ENCODE results near the gene ZNF200. TPM values are rescaled to one million over a fixed set of nuclear protein-coding genes. Genes with fewer than 3 reads are reported as not detected.

ZNF200 gene
- total RNA-seq, 1 experiment from 2014 or later: 13.2 TPM

DNA sequence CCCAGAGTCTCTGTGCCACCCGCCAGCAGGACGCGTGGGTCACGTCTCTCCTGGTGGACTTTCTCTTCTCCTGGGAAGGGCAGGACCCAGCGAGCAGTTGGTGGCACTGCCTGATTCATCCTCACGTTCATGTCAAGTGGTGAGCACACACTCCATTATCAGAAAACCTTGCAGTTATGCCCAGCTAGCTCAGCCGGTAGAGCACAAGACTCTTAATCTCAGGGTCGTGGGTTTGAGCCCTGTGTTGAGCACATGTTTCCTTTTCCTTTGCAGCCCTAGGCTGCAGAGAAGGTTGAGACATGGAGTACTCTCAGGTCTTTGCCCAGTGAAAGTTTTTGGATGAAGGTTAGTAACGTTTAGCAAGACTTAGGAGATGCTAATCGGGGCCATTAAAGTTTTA lies 39.0 kb downstream of the ZNF200 start:
- Histone ChIP-seq H3K27ac (no peak overlapping the region), H3K9me2 (ENCODE audit: insufficient read depth) (no peaks in the 10 kb centered on the region), H3K4me2 (no peak overlapping the region), H3K79me2 (ENCODE audit: low read depth) (no peaks in the 10 kb centered on the region), H3K9me3 (ENCODE audit: insufficient read depth, low read depth) (no peaks in the 10 kb centered on the region), H2AFZ (no peak overlapping the region), H3K27me3 (ENCODE audit: insufficient read depth, low read depth) (no peaks in the 10 kb centered on the region; the same call in 1 of the 2 replicates), H3F3A (ENCODE audit: insufficient read depth, low read depth) (0 out of 2 replicates have a peak, but pooled peaks cover 3% of the 10 kb centered on the region), H3K36me3 (ENCODE audit: low read depth) (no peaks in the 10 kb centered on the region), H4K20me1 (ENCODE audit: insufficient read depth) (no peaks in the 10 kb centered on the region), H3K4me1 (replicated peaks; ENCODE audit: insufficient read depth) (no peaks in the 10 kb centered on the region), H3K4me3 (no peak overlapping the region)
- TF ChIP-seq, protein P1, sequence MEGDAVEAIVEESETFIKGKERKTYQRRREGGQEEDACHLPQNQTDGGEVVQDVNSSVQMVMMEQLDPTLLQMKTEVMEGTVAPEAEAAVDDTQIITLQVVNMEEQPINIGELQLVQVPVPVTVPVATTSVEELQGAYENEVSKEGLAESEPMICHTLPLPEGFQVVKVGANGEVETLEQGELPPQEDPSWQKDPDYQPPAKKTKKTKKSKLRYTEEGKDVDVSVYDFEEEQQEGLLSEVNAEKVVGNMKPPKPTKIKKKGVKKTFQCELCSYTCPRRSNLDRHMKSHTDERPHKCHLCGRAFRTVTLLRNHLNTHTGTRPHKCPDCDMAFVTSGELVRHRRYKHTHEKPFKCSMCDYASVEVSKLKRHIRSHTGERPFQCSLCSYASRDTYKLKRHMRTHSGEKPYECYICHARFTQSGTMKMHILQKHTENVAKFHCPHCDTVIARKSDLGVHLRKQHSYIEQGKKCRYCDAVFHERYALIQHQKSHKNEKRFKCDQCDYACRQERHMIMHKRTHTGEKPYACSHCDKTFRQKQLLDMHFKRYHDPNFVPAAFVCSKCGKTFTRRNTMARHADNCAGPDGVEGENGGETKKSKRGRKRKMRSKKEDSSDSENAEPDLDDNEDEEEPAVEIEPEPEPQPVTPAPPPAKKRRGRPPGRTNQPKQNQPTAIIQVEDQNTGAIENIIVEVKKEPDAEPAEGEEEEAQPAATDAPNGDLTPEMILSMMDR (conservative IDR thresholded peaks at IDR 0.05): no peak
- no peak for TF ChIP-seq EZH2 (IDR thresholded peaks at IDR 0.05; ENCODE audit: low read depth)
- BruUV-seq (replicated peaks): no TSS peak
- POLR2A ChIA-PET (ENCODE audit: unreplicated experiment): no interaction called here
- CTCF ChIA-PET: no interaction called here
- DNase-seq: no peak
- intact Hi-C loops (cut with micrococcal nuclease; ENCODE audit: unreplicated experiment): no loop called here

- no peak for DNase-seq
- Histone ChIP-seq H3K36me3 (ENCODE audit: low read depth) (no peaks in the 10 kb centered on the region), H3K9me2 (ENCODE audit: insufficient read depth) (no peaks in the 10 kb centered on the region), H3K27me3 (ENCODE audit: insufficient read depth, low read depth) (no peaks in the 10 kb centered on the region; the same call in 1 of the 2 replicates), H3K9me3 (ENCODE audit: insufficient read depth, low read depth) (no peaks in the 10 kb centered on the region), H3K27ac (no peak overlapping the region), H3K79me2 (ENCODE audit: low read depth) (no peaks in the 10 kb centered on the region), H4K20me1 (ENCODE audit: insufficient read depth) (no peaks in the 10 kb centered on the region), H2AFZ (no peak overlapping the region), H3K4me2 (no peak overlapping the region), H3K4me3 (no peak overlapping the region), H3F3A (ENCODE audit: insufficient read depth, low read depth) (peaks cover 11% of the 10 kb centered on the region; the same call in 1 of the 2 replicates), H3K4me1 (replicated peaks; ENCODE audit: insufficient read depth) (no peaks in the 10 kb centered on the region)
- TF ChIP-seq, protein P1 (conservative IDR thresholded peaks at IDR 0.05): no peak
- no peak for TF ChIP-seq EZH2 (IDR thresholded peaks at IDR 0.05; ENCODE audit: low read depth)
- BruUV-seq (replicated peaks): no TSS peak
- ChIA-PET CTCF (interaction anchor here (0.6 kb wide), 1 partner anchor 16 kb away, joined by 16 read pairs; no protein-coding TSS in a partner anchor), POLR2A (ENCODE audit: unreplicated experiment) (no interaction called here)
- intact Hi-C loops (cut with micrococcal nuclease; ENCODE audit: unreplicated experiment): no loop called here
Observed at GRCh38 chr16:3194792-3195191, 40.2 kb downstream of the ZNF200 start.

DNA sequence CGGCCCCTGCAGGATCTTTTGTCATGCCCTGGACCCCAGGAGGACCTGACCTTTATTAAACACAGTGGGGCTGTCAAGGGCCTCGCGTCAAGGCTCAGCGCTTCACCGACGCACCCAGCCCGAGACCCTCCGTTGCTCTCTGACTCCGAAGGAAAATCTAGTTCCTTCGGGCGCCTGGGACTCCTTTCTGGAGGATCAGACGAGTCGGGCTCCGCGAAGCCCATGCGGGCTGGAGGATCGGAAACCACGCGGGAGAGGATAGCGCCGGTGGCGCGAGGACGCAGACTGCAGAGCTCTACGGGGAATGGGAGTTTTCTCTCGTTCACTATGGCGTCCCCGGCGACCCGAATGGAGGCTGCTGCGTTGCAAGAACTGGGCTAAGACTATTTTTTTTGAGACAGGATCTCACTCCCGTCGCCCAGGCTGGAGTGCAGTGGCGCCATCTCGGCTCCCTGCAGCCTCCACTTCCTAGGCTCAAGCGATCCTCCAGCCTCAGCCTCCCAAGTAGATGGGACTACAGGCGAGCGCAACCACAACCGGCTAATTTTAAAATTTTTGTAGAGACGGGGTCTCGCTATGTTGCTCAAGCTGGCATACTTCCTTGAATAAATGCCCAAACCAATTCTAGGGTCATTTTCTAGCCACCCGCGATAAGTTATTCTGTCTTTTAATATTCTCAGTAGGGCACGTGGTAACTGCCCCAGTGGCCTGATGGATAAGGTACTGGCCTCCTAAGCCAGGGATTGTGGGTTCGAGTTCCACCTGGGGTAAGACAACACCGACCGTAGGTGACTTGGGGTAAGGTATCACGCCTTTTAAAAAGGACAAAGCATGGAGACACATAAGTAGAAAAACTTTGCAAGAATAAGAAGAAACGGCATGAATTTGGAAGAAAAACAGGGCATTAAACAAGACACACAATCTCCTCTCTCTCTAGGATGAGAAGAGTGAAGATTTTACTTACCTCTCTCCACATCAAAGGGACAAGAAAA lies 41.4 kb downstream of the ZNF200 start:
- H3K4me3 ChIP-seq: no peak overlapping the region
- H3K9me2 ChIP-seq (ENCODE audit: insufficient read depth): no peaks in the 10 kb centered on the region
- ChIA-PET POLR2A (ENCODE audit: unreplicated experiment) (no interaction called here), CTCF (no interaction called here)
- intact Hi-C loops (cut with micrococcal nuclease; ENCODE audit: unreplicated experiment): no loop called here
- no peak overlapping the region for H3K4me2 ChIP-seq
- BruUV-seq (replicated peaks): no TSS peak
- no peak overlapping the region for H3K27ac ChIP-seq
- H2AFZ ChIP-seq: no peak overlapping the region
- no peaks in the 10 kb centered on the region for H3K79me2 ChIP-seq (ENCODE audit: low read depth)
- no peak for DNase-seq
- H3K27me3 ChIP-seq (ENCODE audit: insufficient read depth, low read depth): no peaks in the 10 kb centered on the region; the same call in 1 of the 2 replicates
- no peaks in the 10 kb centered on the region for H3K36me3 ChIP-seq (ENCODE audit: low read depth)
- no peaks in the 10 kb centered on the region for H4K20me1 ChIP-seq (ENCODE audit: insufficient read depth)
- H3K4me1 ChIP-seq (replicated peaks; ENCODE audit: insufficient read depth): no peaks in the 10 kb centered on the region
- no peaks in the 10 kb centered on the region for H3K9me3 ChIP-seq (ENCODE audit: insufficient read depth, low read depth)
- no peak for TF ChIP-seq EZH2 (IDR thresholded peaks at IDR 0.05; ENCODE audit: low read depth)
- TF ChIP-seq, protein P1 (conservative IDR thresholded peaks at IDR 0.05): no peak
- H3F3A ChIP-seq (ENCODE audit: insufficient read depth, low read depth): peaks cover 18% of the 10 kb centered on the region; the same call in 1 of the 2 replicates
